ENCODE results near the gene FRZB.

The FRZB gene

GRCh38 chr2:182826064-182826463 is 40.4 kb downstream of the FRZB start:
- Histone ChIP-seq H3F3A (ENCODE audit: insufficient read depth, low read length) (no peaks in the 10 kb centered on the region), H3K79me2 (ENCODE audit: insufficient read depth, low read length) (no peaks in the 10 kb centered on the region), H3K27me3 (ENCODE audit: insufficient read depth, low read length) (no peaks in the 10 kb centered on the region), H3K4me2 (ENCODE audit: low read length) (no peak overlapping the region), H3K36me3 (ENCODE audit: insufficient read depth, low read length) (no peaks in the 10 kb centered on the region), H3K4me3 (ENCODE audit: low read depth, low read length, poor library complexity, severe bottlenecking) (no peak overlapping the region), H3K27ac (ENCODE audit: low read depth, low read length, poor library complexity, severe bottlenecking) (no peak overlapping the region), H3K9me2 (ENCODE audit: low read depth, low read length) (no peaks in the 10 kb centered on the region), H3K4me1 (ENCODE audit: insufficient read depth, low read length, severe bottlenecking) (no peaks in the 10 kb centered on the region), H3K9me3 (ENCODE audit: low read length) (no peaks in the 10 kb centered on the region), H3K9ac (ENCODE audit: low read length) (no peak overlapping the region), H4K20me1 (ENCODE audit: insufficient read depth, low read length) (no peaks in the 10 kb centered on the region), H2AFZ (ENCODE audit: low read length) (no peak overlapping the region)
- TF ChIP-seq EZH2 (IDR thresholded peaks at IDR 0.05; ENCODE audit: borderline replicate concordance, low read length), result no peak

DNA sequence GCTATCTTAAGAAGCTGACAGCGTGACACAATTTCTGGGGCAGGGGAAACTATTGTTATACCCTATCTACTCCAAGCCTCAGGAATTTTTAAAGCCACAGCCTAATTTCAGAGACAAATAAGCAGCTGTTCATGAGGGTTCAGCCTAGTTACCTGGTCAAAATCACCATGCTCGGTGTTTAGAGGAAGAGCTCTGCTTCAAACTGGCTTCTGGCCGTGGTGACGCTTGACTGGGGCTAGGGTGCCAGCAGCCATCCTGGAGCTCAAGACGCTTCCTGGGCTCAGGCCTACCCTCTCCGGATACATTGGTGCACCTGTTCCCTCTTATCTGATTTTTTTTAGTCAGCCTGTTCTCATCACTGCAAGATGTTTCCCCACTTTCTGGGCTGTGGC is 41.7 kb downstream of the FRZB start:
- Histone ChIP-seq H3K4me3 (ENCODE audit: low read depth, low read length, poor library complexity, severe bottlenecking) (no peak overlapping the region), H3K9me2 (ENCODE audit: low read depth, low read length) (no peaks in the 10 kb centered on the region), H4K20me1 (ENCODE audit: insufficient read depth, low read length) (no peaks in the 10 kb centered on the region), H3F3A (ENCODE audit: insufficient read depth, low read length) (no peaks in the 10 kb centered on the region), H3K27ac (ENCODE audit: low read depth, low read length, poor library complexity, severe bottlenecking) (no peak overlapping the region), H3K79me2 (ENCODE audit: insufficient read depth, low read length) (no peaks in the 10 kb centered on the region), H3K27me3 (ENCODE audit: insufficient read depth, low read length) (no peaks in the 10 kb centered on the region), H3K4me2 (ENCODE audit: low read length) (no peak overlapping the region), H3K9me3 (ENCODE audit: low read length) (no peaks in the 10 kb centered on the region), H2AFZ (ENCODE audit: low read length) (no peak overlapping the region), H3K36me3 (ENCODE audit: insufficient read depth, low read length) (no peaks in the 10 kb centered on the region), H3K4me1 (ENCODE audit: insufficient read depth, low read length, severe bottlenecking) (no peaks in the 10 kb centered on the region), H3K9ac (ENCODE audit: low read length) (no peak overlapping the region)
- TF ChIP-seq CTCF (IDR thresholded peaks at IDR 0.05; ENCODE audit: low read length) (no peak), EZH2 (IDR thresholded peaks at IDR 0.05; ENCODE audit: borderline replicate concordance, low read length) (no peak)

DNA sequence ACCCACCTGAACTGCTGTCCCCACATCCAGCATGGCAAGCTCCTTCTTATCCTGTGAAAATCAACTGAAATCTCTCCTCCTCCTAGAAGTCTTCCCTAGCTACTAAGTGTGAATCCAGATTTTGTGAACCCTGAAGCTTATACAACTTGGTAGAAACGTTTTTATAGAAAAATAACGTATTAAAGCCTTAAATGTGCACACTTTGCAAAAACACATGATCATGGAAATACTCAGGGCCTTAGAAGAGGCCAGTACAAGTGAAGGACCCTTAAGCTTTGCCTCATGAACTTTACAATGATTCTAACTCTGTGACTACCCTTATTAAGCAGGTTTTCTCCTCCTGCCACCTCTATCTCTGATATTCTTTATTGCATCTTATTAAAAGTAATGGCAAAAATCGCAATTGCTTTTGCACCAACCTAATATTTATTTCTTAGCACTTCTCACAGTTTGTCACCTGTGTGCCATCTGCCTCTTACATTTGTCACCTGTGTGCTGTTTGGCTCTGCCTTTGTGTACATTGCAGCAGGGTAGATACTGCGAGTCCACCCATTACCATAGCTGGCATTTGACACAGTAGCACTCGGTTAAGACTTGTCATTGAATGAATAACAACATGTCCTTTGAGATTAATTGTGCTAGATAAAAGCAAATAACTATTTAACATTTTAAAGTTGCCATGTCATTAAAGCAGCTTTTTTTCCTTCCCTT is 42.2 kb downstream of the FRZB start:
- Histone ChIP-seq H2AFZ (ENCODE audit: low read length) (no peak overlapping the region), H3K4me3 (ENCODE audit: low read depth, low read length, poor library complexity, severe bottlenecking) (no peak overlapping the region), H3K79me2 (ENCODE audit: insufficient read depth, low read length) (no peaks in the 10 kb centered on the region), H3K4me1 (ENCODE audit: insufficient read depth, low read length, severe bottlenecking) (no peaks in the 10 kb centered on the region), H3K9me3 (ENCODE audit: low read length) (no peaks in the 10 kb centered on the region), H3K9me2 (ENCODE audit: low read depth, low read length) (no peaks in the 10 kb centered on the region), H3K27ac (ENCODE audit: low read depth, low read length, poor library complexity, severe bottlenecking) (no peak overlapping the region), H3K4me2 (ENCODE audit: low read length) (no peak overlapping the region), H3K27me3 (ENCODE audit: insufficient read depth, low read length) (no peaks in the 10 kb centered on the region), H3F3A (ENCODE audit: insufficient read depth, low read length) (no peaks in the 10 kb centered on the region), H3K9ac (ENCODE audit: low read length) (no peak overlapping the region), H3K36me3 (ENCODE audit: insufficient read depth, low read length) (no peaks in the 10 kb centered on the region), H4K20me1 (ENCODE audit: insufficient read depth, low read length) (no peaks in the 10 kb centered on the region)
- TF ChIP-seq CTCF (IDR thresholded peaks at IDR 0.05; ENCODE audit: low read length), result no peak
- TF ChIP-seq EZH2 (IDR thresholded peaks at IDR 0.05; ENCODE audit: borderline replicate concordance, low read length), result no peak

GRCh38 chr2:182822733-182823132 is 43.7 kb downstream of the FRZB start:
- Histone ChIP-seq H3K79me2 (ENCODE audit: insufficient read depth, low read length) (no peaks in the 10 kb centered on the region), H3K36me3 (ENCODE audit: insufficient read depth, low read length) (no peaks in the 10 kb centered on the region), H3K9me3 (ENCODE audit: low read length) (no peaks in the 10 kb centered on the region), H3K4me1 (ENCODE audit: insufficient read depth, low read length, severe bottlenecking) (no peaks in the 10 kb centered on the region), H3K4me3 (ENCODE audit: low read depth, low read length, poor library complexity, severe bottlenecking) (no peak overlapping the region), H3F3A (ENCODE audit: insufficient read depth, low read length) (no peaks in the 10 kb centered on the region), H4K20me1 (ENCODE audit: insufficient read depth, low read length) (no peaks in the 10 kb centered on the region), H3K9ac (ENCODE audit: low read length) (no peak overlapping the region), H3K27me3 (ENCODE audit: insufficient read depth, low read length) (no peaks in the 10 kb centered on the region; the same call in 1 of the 2 replicates), H3K4me2 (ENCODE audit: low read length) (no peak overlapping the region), H3K27ac (ENCODE audit: low read depth, low read length, poor library complexity, severe bottlenecking) (no peak overlapping the region), H3K9me2 (ENCODE audit: low read depth, low read length) (no peaks in the 10 kb centered on the region), H2AFZ (ENCODE audit: low read length) (no peak overlapping the region)
- no peak for TF ChIP-seq CTCF (IDR thresholded peaks at IDR 0.05; ENCODE audit: low read length)
- no peak for TF ChIP-seq EZH2 (IDR thresholded peaks at IDR 0.05; ENCODE audit: borderline replicate concordance, low read length)

Measured in OCI-LY1 (cell line).